ENCODE data around the gene FKBP14. TPM values are rescaled to one million over a fixed set of nuclear protein-coding genes. Genes with fewer than 3 reads are reported as not detected.

Gene FKBP14
- total and polyA plus RNA-seq, 11 donors: 2.5 to 19.0 (median 13.2) TPM

DNA sequence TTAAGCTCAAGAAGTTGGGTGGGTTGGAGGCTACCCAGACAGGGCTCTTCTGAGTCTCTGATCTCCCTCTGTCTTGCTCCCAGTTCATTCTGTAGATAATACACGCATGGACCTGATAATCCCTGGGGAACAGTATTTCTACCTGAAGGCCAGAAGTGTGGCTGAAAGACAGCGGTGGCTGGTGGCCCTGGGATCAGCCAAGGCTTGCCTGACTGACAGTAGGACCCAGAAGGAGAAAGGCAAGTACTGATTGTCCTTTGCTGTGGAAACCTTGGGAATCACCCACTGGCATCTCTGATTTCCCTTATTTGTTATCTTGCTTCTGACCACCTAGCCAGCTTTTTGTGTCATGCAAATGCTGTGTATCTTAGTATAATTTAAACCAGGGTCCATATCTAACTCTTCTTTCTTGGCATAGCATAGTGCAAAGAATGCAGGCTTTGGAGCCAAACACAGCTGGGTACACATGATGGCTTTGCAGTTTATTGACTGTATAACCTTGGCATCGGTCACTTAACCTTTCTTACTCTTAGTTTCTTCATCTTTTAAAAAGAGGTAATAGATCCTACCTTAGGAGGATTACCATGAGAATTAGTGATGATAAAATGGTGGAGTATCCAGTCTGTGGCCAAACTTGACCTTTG lies 19.7 kb upstream of the FKBP14 start:
- DNase-seq (no peak), ATAC-seq (no peak)
- Histone ChIP-seq H3K27ac (no peak overlapping the region), H3K4me1 (peaks cover 0 to 7% (median 0%) of the 10 kb centered on the region in 12 donors), H3K36me3 (peaks cover 0 to 65% (median 44%) of the 10 kb centered on the region in 9 donors), H3K9me3 (no peaks in the 10 kb centered on the region), H3K4me3 (no peak overlapping the region), H3K27me3 (no peaks in the 10 kb centered on the region)
- intact Hi-C loops (cut with DNase I): no loop called here
- 80 to 89% (median 86%) methylated on average over 3 of the region's 3 CpGs for WGBS, 4 donors
- TF ChIP-seq POLR2A (IDR thresholded peaks at IDR 0.05): no peak
- TF ChIP-seq, protein P1, sequence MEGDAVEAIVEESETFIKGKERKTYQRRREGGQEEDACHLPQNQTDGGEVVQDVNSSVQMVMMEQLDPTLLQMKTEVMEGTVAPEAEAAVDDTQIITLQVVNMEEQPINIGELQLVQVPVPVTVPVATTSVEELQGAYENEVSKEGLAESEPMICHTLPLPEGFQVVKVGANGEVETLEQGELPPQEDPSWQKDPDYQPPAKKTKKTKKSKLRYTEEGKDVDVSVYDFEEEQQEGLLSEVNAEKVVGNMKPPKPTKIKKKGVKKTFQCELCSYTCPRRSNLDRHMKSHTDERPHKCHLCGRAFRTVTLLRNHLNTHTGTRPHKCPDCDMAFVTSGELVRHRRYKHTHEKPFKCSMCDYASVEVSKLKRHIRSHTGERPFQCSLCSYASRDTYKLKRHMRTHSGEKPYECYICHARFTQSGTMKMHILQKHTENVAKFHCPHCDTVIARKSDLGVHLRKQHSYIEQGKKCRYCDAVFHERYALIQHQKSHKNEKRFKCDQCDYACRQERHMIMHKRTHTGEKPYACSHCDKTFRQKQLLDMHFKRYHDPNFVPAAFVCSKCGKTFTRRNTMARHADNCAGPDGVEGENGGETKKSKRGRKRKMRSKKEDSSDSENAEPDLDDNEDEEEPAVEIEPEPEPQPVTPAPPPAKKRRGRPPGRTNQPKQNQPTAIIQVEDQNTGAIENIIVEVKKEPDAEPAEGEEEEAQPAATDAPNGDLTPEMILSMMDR (IDR thresholded peaks at IDR 0.05): no peak

DNA sequence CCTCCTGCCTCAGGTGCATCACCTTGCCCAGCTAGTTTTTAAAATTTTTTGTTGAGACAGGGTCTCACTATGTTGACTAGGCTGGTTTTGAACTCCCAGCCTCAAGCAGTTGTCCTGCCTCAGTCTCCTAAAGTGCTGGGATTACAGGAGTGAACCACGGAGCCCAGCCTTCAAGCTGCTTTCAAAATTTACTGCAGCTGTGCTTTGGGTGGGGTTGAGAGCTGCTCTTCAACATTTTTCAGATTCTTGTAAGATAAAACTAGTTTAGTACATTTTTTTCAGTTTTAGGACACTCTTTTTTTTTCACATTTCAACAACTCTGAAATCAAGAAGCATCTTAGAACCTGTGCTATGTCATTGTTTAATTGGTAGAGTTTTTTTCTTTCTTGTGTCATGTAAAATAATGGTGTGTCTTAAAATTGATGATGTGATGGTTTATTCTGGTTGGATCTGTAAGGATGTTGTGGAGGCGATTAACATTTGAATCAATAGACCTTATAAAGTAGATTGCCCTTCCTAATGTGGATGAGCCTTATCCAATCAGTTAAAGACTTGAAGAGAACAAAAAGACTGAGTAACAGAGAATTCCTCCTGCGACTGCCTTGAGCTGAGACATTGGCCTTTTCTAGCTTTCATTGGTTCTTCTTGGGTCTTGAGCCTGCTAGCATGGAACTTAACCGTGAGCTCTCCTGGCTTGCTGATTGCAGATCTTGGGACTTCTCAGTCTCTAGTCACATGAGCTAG lies 15.2 kb upstream of the FKBP14 start:
- intact Hi-C loops (cut with DNase I): no loop called here
- no peak overlapping the region for H3K27ac ChIP-seq
- DNase-seq (no peak), ATAC-seq (no peak)
- H3K4me1 ChIP-seq: peaks cover 0 to 14% (median 2%) of the 10 kb centered on the region in 12 donors
- H3K9me3 ChIP-seq: no peaks in the 10 kb centered on the region
- WGBS, 4 donors: 89 to 96% (median 94%) methylated on average over 4 of the region's 4 CpGs
- H3K27me3 ChIP-seq: no peaks in the 10 kb centered on the region
- H3K36me3 ChIP-seq: peaks cover 0 to 20% (median 13%) of the 10 kb centered on the region in 9 donors
- no peak overlapping the region for H3K4me3 ChIP-seq
- TF ChIP-seq, protein P1 (IDR thresholded peaks at IDR 0.05): no peak
- TF ChIP-seq POLR2A (IDR thresholded peaks at IDR 0.05): no peak

DNA sequence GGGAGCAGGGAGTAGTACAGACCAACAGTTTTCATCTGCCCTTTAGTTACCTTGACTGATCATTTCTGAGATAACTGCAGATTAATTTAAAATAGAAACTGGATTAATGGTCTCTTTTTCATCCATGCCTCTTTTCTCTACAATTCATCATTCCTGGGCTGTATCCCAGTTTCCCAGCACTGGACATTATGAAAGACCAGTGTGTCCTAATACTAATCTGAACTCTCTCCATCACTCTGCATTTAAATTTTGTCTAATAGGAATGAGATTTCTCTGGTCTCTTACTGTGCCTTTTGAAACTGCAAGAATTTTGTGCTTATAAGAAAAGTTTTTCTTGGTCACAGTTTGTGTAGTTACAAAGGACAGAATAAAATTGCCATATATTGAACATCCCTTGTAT lies 14.4 kb upstream of the FKBP14 start:
- intact Hi-C loops (cut with DNase I): no loop called here
- ATAC-seq: no peak
- no peak overlapping the region for H3K4me3 ChIP-seq

More for the DNA sequence above, 14.4 kb upstream of the FKBP14 start:
- Histone ChIP-seq H3K36me3 (peaks cover 0 to 12% (median 6%) of the 10 kb centered on the region in 9 donors), H3K9me3 (no peaks in the 10 kb centered on the region), H3K4me1 (peaks cover 0 to 14% (median 0%) of the 10 kb centered on the region in 12 donors), H3K27ac (no peak overlapping the region), H3K27me3 (no peaks in the 10 kb centered on the region)
- no peak for DNase-seq
- TF ChIP-seq, protein P1 (IDR thresholded peaks at IDR 0.05): no peak
- TF ChIP-seq POLR2A (IDR thresholded peaks at IDR 0.05): no peak
